NOMO-1 (cell line): ENCODE data around the gene HOMER2.
"Not testable (repeated sequence)": the region's sequence is repeated elsewhere in the genome, so short reads cannot be mapped to it uniquely, and the experiment has no call there.

Experiments
- DNase-seq, 2 experiments: peaks; one replicate each; lab custom pipeline; 2025; ENCODE audit not compliant: unreplicated experiment in 2 of 2; lab: John Stamatoyannopoulos, UW

Gene HOMER2

DNA sequence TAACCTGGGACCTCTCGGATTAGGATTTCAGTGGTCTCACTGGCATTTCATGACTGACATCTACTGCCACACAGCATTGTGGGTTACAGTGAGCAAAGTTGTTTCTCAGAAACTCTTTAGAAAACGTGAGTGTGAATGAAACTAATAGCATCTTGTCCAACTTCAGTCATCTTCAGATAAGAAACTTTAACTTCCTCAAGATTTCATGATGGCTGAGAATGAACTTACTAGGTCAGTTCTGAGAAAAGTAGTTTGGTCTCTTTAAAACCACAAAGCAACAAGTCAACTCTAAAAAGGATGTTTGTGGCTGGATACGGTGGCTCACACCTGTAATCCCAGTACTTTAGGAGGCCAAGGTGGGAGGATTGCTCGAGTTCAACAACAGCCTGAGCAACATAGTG lies 14.2 kb upstream of the HOMER2 start:
- peak in 1 of 2 experiments; percentile 16 for DNase-seq

DNA sequence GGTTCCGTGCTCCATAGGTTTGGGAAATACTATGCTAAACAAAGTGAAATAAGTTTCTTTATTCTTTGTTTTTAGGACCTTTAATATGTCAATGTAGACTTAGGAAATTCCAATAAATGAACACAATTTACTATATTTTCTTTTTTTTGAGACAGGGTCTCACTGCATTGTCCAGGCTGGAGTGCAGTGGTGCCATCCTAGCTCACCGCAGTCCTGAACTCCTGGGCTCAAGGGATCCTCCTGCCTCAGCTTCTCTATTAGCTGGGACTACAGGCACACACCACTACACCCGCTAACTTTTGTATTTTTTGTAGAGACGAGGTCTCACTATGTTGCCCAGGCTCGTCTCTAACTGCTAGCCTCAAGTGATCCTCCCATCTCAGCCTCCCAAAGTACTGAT lies 12.4 kb upstream of the HOMER2 start:
- no peak for DNase-seq

DNA sequence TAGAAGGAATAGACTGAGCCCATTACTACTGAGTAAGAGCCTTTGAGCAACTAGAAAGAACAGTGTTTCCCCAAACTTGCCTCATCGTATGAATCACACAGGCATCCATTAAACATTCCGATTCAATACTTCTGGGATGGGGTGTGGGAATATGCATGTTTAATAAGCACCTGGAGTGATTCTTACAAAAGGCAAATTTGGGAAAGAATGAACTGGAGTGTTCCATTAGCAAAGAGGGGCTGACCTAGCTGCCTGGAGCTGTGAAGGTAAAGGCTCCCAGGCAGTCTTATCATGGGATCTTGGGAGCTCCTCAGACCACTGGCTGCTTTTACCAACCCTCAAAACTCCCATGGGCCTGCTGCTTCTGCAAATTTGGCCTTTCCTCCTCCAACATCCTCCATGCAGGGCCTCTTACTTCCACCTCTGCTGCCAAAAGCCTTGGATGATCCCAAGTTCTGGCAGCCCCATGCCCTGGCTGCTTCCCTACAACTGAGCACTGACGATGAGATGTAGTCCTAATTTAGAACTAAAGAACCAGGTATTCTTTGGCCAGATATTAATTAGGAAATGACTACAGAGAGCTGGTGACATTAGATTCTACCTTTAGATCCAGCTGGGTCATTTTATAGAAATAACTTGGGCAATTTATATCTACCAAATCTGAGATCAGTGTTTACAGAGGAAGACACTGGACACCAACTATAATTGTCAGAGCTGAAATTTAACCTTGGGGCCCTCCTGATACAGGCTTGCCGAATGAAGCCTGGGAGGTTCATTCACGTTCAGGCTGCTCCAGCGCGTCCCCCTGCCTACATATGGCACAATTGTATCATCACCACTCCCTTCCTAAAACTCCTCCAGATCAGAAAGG lies 11.2 kb upstream of the HOMER2 start:
- DNase-seq, result no peak

DNA sequence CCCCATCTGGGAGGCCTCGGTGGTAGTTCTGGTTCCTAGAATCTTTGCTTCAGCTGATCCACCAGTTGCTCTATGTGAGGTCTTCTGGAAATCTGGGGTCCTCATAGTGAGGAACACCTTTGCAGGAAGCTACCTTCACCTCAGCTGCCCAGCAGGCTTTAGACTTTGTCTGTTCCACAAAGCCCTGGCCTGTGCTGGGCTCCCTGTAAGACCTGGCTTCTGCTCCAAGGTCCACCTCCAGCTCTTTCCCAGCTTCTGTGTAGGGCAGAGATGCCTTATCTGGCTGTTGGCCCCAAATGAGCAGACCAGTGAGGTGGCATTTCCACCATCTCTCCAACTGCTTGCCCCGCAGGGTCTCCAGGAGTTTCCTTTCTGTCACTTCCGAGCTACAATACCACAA lies 8.2 kb upstream of the HOMER2 start:
- no peak for DNase-seq

DNA sequence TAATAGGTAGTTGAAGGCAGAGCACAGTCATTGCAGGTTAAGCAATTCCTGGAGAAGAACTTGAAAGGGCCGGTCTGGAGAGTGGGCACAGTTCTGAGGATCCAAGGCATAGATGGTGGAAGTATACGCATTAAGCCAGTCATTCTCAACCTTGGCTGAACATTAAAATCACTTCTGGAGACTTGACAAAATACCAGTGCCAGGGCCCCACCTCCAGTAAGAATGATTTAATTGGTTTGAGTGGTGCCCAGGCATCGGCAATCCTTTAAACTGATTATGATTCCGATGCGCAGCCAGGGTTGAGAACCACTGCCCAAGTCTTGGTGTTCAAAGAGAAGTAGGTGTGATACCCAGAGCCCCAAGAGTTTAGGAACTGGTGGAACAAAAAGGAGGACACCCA lies 6.9 kb upstream of the HOMER2 start:
- no peak for DNase-seq

DNA sequence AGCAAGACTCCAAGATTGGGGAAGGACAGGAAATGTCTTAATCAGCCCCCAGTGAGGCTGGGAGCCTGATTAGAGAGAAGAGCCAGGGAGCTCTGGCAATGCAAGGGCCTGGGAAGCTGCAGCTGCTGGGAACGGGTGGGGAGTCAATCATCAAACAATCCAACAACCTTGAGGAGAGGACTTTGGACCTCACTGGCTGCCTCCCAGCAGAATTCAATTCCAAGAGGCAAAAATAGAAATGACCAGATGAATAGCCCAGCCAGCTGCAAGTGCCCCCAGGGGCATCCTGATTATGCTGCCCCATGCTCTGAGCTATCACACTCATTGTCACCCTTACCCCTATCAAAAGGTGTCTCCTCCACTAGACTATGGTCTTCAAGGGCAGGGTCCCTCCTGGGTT lies 6.1 kb upstream of the HOMER2 start:
- DNase-seq, result no peak

DNA sequence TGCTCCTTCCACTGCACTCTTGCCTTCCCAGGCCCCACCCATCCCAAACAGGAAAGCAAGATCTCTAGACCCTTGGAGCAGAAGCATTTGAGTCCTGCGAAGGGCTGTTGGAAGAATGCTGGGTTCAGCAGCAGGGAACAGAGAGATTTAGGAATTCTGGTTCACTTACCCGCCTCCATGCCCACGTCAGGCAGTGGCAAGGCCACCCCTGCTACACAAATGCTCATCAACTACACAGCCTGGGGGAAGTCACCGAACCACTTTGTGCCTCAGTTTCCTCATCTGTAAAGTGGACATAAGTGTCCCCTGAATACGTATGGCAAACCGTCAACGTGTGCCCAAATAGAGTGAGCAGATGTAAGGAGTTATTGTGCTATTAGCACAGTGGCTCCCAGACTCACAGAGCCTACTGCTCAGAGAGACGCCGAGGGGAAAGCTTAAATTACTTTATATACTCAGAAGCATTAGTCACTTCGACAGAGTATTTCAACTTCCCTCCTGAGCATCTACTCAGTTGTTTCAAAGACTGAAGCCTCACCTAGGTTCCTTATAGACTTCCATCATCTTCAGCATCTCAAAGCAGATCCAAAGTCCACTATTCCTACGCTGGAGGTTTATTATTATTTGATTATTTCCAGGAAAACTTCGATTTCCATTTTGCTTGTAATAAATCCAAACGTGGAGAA lies 905 bp downstream of the HOMER2 start:
- peak; percentile 18 to 72 for DNase-seq

DNA sequence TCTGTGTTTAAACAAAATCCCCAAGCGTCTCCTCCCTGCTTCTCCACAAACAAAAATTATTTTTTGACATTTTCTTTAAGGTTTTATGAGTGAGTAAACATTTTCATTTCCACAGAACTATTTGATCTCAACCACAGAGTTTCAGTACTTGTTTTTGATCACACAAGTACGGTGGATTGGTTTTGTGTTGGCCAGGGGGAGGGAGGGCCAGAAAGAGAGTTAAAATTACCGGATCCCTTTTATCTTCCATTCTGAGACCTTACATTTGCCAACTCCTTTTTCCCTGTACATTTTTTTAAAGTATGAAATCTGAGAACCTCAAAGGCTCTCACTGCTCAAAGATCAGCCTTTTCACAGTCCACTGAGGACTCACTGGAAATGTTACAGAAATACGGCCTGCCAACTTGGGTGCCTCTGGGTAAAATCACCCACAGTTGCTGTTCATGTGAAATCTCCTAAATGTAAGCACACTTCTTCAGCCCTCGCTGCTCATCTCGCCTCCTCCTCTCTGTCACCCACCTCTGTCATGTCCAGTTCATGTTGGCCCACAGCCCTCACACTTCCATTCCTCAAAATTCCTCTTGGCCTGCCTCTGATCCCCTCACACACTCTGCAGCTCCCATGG lies 1.7 kb downstream of the HOMER2 start:
- peak; percentile 15 to 54 for DNase-seq

DNA sequence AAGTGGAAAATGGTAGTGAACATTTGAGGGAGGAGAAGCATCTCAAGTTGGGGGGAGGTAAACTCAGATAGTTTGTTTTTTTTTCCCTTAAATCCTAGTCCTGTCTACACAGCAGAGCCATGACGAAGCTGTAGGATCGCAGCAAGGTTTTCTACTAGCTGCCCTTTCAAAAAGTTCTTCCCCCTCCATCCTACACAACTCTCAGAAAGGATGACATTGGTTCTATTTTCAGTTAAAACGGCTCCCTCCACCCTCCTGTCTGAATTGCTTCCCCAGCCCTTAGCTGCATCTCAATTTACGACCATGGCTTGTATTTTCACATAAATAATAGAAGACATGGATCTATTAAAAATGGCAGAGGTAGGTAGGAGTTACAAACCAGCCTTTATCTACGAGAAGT lies 2.2 kb downstream of the HOMER2 start:
- DNase-seq, result no peak

DNA sequence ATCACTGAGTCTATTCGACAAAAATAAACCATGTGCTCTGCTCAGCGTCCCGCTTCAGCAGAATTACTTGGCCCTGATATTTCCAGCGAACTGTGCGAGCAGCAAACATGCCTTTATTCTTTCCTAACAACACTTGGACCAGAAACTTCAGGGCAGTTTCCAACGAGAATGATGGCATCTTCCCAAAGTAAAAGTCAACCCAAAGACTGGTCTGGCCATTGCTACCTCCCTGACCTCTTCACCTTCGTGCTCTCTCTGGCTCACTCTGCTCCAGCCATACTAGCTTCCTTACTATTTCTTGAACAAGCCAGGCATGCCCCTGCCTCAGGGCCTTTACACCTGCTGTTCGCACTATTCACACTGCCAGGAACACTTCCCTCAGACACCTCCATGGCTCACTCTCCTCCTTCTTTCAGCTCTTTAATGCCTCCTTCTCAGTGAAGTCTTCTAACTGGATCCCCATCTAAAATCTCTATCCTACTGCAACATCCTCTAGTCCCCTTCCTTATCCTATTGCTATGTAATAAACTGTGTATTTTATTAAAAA lies 6.3 kb downstream of the HOMER2 start:
- no peak for DNase-seq

DNA sequence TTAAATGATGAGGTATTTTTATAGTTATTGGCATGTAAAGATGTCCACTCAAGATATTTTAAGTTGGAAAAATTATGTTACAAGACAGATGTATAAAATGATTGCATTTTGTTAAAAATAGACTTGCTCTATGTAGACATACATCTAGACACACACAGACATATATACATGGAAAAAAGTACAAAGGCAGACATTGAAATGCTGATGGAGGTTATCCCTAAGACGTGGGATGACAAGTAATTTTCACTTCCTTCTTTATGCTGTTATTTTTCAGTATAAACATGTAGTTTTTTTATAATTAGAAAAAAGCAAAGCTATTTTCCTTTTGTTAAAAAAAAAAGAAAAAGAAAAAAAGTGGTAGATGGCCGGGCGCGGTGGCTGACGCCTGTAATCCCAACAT lies 7.2 kb downstream of the HOMER2 start:
- DNase-seq, result peak in 1 of 2 experiments; percentile 61

DNA sequence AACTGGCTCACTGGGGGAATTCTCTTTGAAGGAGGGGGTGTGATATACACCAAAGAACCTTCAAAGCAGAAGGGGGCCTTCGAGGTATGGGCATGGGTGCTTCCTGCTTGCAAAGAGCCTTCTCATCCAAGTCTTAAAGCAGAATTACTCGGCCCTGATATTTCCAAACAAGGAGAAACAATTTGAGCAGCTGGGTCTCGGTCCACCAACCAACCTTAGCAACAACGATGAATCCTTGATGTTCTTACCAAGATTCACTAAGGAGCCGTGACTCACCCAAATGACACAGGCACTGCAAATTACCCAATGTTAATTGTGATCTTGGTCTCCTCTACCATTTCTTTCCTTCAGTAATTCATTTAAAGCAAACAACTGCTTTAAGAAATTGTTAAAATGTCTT lies 7.7 kb downstream of the HOMER2 start:
- DNase-seq, result peak; percentile 52 to 88

DNA sequence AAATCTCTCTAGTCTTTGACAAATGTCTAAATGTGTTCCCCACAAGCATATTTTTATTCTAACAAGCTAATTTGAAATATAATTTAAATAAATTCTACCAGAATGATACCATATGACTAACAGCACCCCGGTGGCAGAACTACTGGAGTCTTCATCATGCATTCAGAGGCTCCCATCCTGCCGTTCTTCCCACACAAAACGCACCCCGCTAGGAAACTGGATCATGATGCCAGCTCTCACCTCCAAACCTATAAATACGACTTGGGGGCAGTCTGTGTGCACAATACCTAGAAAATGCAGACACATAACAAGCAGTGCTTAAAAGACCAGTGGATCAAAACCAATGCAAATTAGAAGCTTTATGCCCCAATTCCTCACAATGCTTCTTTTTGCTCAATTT lies 8.5 kb downstream of the HOMER2 start:
- DNase-seq, result no peak

DNA sequence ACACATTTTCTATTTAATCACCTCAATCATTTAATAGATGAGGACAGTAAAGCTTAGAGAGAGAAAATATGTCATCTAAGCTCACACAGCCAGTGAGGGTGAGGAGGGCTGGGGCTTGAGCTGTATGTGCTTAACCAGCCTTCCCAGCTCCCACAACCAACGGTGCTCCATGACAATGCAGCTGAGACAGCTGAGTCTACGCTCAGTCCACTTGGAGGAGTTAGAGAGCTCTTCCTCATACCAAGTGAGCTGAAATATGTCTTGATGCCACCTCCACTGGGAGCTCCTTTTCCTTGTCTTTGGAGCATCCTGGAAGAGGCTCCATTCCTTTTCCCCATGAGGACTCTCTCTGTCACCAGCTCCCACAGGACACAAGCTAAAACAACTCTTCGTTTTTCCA lies 9.3 kb downstream of the HOMER2 start:
- no peak for DNase-seq

DNA sequence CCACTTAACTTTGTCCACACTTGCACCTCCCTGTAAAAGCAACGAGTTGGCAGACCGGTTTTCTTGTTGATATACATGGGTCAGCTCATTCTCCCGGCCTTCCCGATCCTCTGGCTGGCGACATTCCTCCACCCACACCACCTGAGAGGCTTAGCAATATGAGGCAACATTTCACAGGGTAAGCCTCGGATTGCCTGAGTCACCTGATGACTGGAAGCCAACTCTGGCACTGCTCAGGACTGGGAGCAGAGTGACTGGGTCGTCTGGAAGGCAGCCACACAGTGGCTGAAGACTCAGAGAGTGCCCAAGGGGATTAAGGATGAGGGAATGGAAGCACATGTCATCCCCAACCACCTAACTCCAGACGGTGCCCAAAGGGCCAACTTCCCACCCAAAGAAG lies 9.8 kb downstream of the HOMER2 start:
- DNase-seq, result no peak

DNA sequence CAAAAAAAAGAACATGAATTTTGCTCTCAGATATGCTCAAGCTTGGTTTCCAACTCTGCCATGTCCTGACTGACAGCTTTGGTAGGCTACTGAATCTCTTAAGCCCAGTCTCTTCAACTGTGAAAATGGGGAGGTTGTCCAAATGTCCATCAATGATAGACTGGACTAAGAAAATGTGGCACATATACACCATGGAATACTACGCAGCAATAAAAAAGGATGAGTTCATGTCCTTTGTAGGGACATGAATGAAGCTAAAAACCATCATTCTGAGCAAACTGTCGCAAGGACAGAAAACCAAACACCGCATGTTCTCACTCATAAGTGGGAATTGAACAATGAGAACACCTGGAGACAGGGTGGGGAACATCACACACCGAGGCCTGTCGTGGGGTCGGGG lies 12.8 kb downstream of the HOMER2 start:
- not testable (repeated sequence) for DNase-seq

DNA sequence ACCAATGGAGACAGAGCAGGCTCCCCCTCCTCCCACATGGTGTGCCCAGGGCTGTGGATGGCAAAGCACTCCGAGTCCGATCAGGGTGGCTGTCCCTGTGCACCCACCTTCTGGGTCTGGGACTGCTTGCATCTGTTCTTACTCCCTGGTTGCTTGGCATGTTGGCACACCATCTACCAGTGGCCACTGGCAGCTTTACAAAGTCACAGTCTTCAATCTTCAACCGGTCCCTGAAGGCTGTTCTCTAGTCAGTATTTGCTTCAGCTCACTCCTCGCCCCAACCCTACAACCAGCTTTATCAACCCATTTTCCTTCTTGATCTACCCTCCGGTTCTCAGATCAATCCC lies 14.8 kb downstream of the HOMER2 start:
- no peak for DNase-seq

DNA sequence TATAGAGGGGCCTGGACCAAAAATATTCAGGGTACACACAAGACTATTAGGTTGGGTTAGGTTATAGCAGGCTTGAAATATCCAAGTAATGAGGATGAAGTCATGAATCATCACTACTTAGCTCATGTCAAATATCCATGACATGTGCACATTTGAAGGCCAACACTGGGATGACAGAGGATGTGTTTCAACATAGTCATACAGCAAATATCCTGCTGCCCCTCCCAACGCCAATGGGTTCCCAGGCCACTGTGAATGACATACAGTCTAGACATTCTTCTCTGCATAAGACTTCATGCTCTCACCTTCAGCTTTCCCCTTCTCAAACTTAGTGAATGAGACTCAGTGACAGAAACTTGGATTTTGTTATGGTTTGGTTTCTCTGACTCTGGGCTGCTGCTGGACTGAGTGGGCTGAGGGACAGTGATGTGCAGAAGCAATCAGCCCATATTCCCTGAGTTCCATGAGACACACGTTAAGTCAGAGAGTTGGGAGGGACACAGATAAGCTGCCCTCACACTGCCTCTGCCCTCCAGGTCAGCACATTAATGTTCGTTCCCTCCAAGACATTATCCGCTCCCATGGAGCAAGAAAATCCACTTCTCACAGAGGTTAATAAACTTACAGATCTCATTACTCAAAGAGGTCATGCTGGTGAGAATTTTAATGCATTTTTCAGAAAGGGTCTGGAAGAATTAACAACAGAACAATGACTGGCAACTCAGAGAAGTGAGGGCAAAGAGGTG lies 15.4 kb downstream of the HOMER2 start:
- DNase-seq, result no peak

DNA sequence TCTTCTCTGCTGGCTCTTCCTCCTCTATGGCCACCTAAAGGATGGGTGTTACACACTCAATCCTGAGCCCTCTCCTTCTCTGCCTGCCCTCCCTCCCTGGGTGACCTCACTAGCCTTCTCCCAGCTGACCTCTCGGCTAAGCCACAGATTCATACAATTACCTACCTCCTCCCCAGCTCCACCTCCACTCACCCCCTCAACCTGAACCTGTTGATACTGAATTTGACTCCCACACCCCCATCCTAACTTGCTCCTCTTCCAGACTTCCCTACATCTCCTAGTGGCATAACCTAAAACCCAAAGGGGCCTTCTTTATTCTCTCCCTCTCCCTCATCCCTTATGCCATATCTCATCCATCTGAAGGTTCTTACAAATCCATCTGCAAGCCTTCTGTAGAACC lies 17.1 kb downstream of the HOMER2 start:
- no peak for DNase-seq

DNA sequence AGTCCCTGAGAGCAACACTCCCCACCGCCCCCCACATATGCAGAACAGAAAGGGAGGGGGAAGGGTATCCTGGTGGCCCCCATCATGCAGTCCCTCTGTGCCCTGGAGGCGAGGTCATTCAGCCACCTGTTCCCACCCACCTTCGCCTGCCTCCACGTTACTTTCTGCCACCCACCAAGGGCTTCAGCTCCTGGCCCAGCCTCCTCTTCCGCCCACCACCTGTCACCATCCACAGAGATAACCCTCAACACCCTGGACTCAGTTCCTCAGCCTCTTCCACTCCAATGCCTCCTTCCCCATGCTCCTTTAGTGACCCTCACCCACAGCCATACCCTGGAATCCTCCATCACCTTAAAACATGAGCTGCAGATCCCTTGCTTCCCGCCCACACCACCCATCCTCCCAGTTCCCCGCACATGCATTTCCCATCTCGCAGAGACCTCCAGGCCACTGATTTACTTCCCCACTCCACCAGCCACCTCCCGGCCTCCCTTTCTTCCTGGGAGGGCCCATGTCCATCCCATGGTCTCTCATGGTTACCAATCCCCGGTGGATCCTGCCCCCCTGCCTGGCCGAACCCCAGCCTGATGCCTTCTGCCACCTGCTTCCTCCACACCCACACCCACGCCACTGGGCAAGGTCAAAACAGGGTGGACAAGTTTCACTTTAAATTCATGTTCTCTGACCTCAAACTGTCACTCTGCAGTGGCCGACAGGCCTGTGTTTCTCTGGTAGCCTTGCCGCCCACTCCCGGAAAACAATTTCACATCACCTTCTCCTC lies 18.2 kb downstream of the HOMER2 start:
- DNase-seq, result no peak
